OCI-LY1 (cell line): Measurements from ENCODE around the gene PDE6G.
"Not testable (repeated sequence)": the region's sequence is repeated elsewhere in the genome, so short reads cannot be mapped to it uniquely, and the experiment has no call there.

Experiments
- H2AFZ ChIP-seq: fragments of 200-600 bp; sonication (generic), shearing (Covaris generic); 2 replicates; pipeline ENCODE4 v1.6.0; 2014; ENCODE audit warnings: antibody characterized with exemption, mild to moderate bottlenecking, low read length
- H3F3A ChIP-seq: fragments of 200-600 bp; sonication (generic), shearing (Covaris generic); 2 replicates; pipeline ENCODE4 v1.6.0; 2014; ENCODE audit warnings: mild to moderate bottlenecking, antibody characterized with exemption, low read length, moderate library complexity; ENCODE audit not compliant: insufficient read depth
- H3K27ac ChIP-seq: fragments of 200-600 bp; sonication (generic); 2 replicates; pipeline ENCODE4 v1.5.1; 2014; ENCODE audit warnings: low read length, mixed run types, mild to moderate bottlenecking, low read depth; ENCODE audit not compliant: poor library complexity, severe bottlenecking
- H3K27me3 ChIP-seq: fragments of 200-600 bp; sonication (generic); 2 replicates; pipeline ENCODE4 v1.6.0; 2014; ENCODE audit warnings: antibody characterized with exemption, mild to moderate bottlenecking, low read length, moderate library complexity; ENCODE audit not compliant: insufficient read depth
- H3K36me3 ChIP-seq: fragments of 200-600 bp; sonication (generic); 2 replicates; pipeline ENCODE4 v1.6.1; 2014; ENCODE audit warnings: mild to moderate bottlenecking, antibody characterized with exemption, low read length, moderate library complexity, mixed read lengths; ENCODE audit not compliant: insufficient read depth
- H3K4me1 ChIP-seq: fragments of 200-600 bp; sonication (generic); 2 replicates; pipeline ENCODE4 v1.5.1; 2014; ENCODE audit warnings: mild to moderate bottlenecking, low read length, moderate library complexity; ENCODE audit not compliant: insufficient read depth, severe bottlenecking
- H3K4me2 ChIP-seq: fragments of 200-600 bp; sonication (generic), shearing (Covaris generic); 2 replicates; pipeline ENCODE4 v1.6.1; 2014; ENCODE audit warnings: low read length
- H3K4me3 ChIP-seq: fragments of 200-600 bp; sonication (generic); 2 replicates; pipeline ENCODE4 v1.5.1; 2014; ENCODE audit warnings: low read length, low read depth, mild to moderate bottlenecking, mixed read lengths; ENCODE audit not compliant: poor library complexity, severe bottlenecking
- H3K79me2 ChIP-seq: fragments of 200-600 bp; shearing (Covaris generic); 2 replicates; pipeline ENCODE4 v1.6.1; 2016; ENCODE audit warnings: mixed run types, low read length, mixed read lengths; ENCODE audit not compliant: insufficient read depth
- H3K9ac ChIP-seq: fragments of 200-600 bp; sonication (generic), shearing (Covaris generic); 2 replicates; pipeline ENCODE4 v1.6.1; 2014; ENCODE audit warnings: mild to moderate bottlenecking, low read length, mixed read lengths
- H3K9me2 ChIP-seq: fragments of 200-600 bp; sonication (generic), shearing (Covaris generic); 2 replicates; pipeline ENCODE4 v1.6.1; 2014; ENCODE audit warnings: low read depth, mild to moderate bottlenecking, low read length, mixed read lengths
- H3K9me3 ChIP-seq: fragments of 200-600 bp; shearing (Covaris generic); 2 replicates; pipeline ENCODE4 v1.6.1; 2014; ENCODE audit warnings: low read length, mixed read lengths
- H4K20me1 ChIP-seq: fragments of 200-600 bp; sonication (generic), shearing (Covaris generic); 2 replicates; pipeline ENCODE4 v1.6.0; 2016; ENCODE audit warnings: mild to moderate bottlenecking, low read length; ENCODE audit not compliant: insufficient read depth
- CTCF ChIP-seq: fragments of 200-600 bp; sonication (generic), shearing (Covaris generic); IDR thresholded peaks from 2 replicates; pipeline ENCODE4 v1.5.1; 2017; ENCODE audit warnings: mild to moderate bottlenecking, antibody characterized with exemption, low read length, moderate library complexity, mixed read lengths
- EZH2 ChIP-seq: fragments of 200-600 bp; sonication (generic), shearing (Covaris generic); IDR thresholded peaks from 2 replicates; pipeline ENCODE4 v1.8.0; 2017; ENCODE audit warnings: borderline replicate concordance, mixed run types, mild to moderate bottlenecking, antibody characterized with exemption, low read length, moderate library complexity, mixed read lengths

The PDE6G gene

DNA sequence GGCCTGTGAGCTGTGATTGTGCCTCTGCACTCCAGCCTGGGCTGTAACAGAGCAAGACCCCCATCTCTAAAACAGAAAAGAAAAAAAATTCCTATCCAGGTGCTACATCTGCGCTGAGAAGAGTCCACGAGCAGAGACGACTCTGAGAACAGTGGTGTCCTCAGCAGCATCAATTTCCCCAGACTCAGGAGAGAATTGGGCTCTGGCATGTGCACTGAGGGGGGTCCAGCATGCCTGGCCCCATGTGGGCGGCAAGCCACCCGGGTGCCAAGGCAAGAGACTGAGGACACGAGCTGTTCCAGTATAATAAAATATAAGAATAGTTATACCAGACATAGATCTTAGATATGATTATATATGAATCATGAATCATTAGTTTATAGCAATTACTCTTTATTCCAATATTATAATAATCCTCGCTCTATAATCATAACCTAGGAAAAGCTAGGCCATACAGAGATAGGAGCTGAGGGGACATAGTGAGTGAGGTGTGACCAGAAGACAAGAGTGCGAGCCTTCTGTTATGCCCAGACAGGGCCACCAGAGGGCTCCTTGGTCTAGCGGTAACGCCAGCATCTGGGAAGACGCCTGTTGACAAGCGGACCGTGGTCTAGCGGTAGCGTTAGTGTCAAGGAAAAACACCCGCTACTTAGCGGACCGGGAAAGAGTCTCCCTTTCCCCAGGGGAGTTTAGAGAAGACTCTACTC lies 19.3 kb upstream of the PDE6G start:
- peaks cover 49% of the 10 kb centered on the region for H3K36me3 ChIP-seq
- H3K4me1 ChIP-seq, H3K27ac ChIP-seq, H3K9me2 ChIP-seq, H3K9me3 ChIP-seq, H3K27me3 ChIP-seq, H2AFZ ChIP-seq, H3F3A ChIP-seq, H4K20me1 ChIP-seq, H3K9ac ChIP-seq, H3K79me2 ChIP-seq, H3K4me2 ChIP-seq, H3K4me3 ChIP-seq: not testable (repeated sequence)
- peak; percentile 43 for TF ChIP-seq CTCF

GRCh38 chr17:81673561-81674258 lies 17.4 kb upstream of the PDE6G start:
- no peak overlapping the region for H3K4me2 ChIP-seq
- TF ChIP-seq CTCF (no peak), EZH2 (no peak)

GRCh38 chr17:81672954-81673353 lies 16.6 kb upstream of the PDE6G start:
- Histone ChIP-seq H3K4me2 (no peak overlapping the region), H2AFZ (no peak overlapping the region), H3K4me1 (peaks cover 7% of the 10 kb centered on the region), H3K27me3 (no peaks in the 10 kb centered on the region), H3K9me2 (no peaks in the 10 kb centered on the region), H3K9me3 (no peaks in the 10 kb centered on the region), H3K36me3 (peaks cover 75% of the 10 kb centered on the region), H3K9ac (no peak overlapping the region), H3K4me3 (no peak overlapping the region), H3K27ac (no peak overlapping the region), H4K20me1 (no peaks in the 10 kb centered on the region), H3K79me2 (no peaks in the 10 kb centered on the region), H3F3A (peaks cover 4% of the 10 kb centered on the region; the same call in 1 of the 2 replicates)
- TF ChIP-seq CTCF, result no peak
- TF ChIP-seq EZH2, result no peak

More at GRCh38 chr17:81673561-81674258, 17.4 kb upstream of the PDE6G start:
- H3K4me3 ChIP-seq, result no peak overlapping the region
- H3K9ac ChIP-seq, result no peak overlapping the region
- peaks cover 67% of the 10 kb centered on the region for H3K36me3 ChIP-seq
- H3K4me1 ChIP-seq, result no peaks in the 10 kb centered on the region
- H3K79me2 ChIP-seq, result no peaks in the 10 kb centered on the region
- peaks cover 4% of the 10 kb centered on the region; the same call in 1 of the 2 replicates for H3F3A ChIP-seq
- H4K20me1 ChIP-seq, result no peaks in the 10 kb centered on the region
- no peaks in the 10 kb centered on the region for H3K27me3 ChIP-seq
- no peak overlapping the region for H3K27ac ChIP-seq
- H3K9me2 ChIP-seq, result no peaks in the 10 kb centered on the region
- H2AFZ ChIP-seq, result no peak overlapping the region
- no peaks in the 10 kb centered on the region for H3K9me3 ChIP-seq
